Inflammatory macrophage treated with lipopolysaccharide for 1 hour (primary cell): Measurements from ENCODE around the gene DBN1.

Source experiments
- DNase-seq, 2 donors: peaks; one replicate each; pipeline ENCODE4 v3.0.0-alpha.2; 2020 to 2022

The DBN1 gene

DNA sequence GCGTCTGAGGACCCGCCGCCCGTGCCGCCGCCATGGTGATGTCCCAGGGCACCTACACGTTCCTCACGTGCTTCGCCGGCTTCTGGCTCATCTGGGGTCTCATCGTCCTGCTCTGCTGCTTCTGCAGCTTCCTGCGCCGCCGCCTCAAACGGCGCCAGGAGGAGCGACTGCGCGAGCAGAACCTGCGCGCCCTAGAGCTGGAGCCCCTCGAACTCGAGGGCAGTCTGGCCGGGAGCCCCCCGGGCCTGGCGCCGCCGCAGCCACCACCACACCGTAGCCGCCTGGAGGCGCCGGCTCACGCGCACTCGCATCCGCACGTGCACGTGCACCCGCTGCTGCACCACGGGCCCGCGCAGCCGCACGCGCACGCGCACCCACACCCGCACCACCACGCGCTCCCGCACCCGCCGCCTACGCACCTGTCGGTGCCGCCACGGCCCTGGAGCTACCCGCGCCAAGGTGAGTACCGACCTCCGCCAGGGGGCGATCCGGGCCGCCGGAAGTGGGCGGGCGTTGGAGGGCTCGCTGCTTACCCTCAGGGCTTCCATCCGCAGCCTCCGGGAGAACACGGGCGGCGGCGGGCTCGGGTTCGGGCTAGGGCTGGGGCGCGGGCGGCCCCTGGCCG, 18.3 kb downstream of the DBN1 start:
- no peak for DNase-seq

DNA sequence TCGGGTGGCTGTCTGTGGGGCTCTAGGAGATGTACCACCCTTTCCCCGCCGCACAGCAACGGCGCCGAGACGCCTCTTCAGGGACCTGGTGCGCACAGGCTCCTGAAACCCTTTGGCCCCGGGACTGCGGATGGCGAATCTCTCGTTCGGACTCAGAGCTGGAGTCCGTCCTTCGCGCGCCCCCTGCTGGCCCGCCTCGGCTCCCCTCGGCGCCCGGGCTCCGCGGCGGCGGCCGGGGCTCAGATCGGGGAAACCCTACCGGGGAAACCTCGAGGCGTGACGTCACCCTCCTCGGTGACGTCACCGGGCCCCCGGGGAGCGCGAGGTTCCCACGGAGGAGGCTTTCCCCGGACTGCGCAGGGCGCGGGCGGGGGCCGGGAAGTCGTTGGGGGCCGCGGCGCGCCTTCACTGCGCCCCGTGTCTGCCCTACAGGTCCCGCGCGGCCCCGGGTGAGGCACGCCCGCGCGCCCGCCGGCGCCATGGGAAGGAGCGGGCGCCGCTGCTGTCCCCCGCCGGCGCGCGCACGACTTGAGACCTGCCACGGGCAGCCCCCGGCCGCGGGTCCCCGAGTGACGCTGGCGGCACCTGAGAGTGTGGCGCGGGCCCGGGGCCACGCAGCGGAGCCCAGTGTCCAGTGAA, 18.9 kb downstream of the DBN1 start:
- DNase-seq: peak; percentile 83 to 98

DNA sequence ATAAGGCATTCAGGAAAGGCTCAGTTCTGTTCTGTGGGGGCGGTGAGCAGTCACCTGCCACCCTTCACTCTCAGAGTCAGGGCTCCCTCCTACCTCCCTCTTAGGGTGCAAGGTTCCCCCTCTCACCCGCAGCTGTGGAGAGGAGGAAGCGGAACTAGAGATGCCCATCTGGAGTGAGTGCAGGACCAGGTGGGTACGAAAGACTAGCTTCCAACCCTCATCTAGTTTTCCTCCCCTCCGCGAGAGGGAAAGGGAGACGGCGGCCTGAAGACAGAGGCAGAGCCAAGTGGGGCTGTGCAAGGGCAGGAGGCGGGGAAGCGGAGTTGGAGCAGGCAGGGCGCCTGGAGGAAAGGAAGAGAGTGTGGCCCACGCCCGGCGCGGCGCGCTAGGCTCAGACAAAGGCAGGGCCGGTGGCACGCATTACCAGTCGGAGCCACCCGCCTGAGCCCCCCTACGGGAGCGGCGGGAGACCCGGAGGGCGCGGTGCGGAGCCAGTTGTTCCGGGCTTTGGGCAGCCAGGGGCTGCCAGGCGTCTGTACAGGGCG, 19.5 kb downstream of the DBN1 start:
- no peak for DNase-seq

DNA sequence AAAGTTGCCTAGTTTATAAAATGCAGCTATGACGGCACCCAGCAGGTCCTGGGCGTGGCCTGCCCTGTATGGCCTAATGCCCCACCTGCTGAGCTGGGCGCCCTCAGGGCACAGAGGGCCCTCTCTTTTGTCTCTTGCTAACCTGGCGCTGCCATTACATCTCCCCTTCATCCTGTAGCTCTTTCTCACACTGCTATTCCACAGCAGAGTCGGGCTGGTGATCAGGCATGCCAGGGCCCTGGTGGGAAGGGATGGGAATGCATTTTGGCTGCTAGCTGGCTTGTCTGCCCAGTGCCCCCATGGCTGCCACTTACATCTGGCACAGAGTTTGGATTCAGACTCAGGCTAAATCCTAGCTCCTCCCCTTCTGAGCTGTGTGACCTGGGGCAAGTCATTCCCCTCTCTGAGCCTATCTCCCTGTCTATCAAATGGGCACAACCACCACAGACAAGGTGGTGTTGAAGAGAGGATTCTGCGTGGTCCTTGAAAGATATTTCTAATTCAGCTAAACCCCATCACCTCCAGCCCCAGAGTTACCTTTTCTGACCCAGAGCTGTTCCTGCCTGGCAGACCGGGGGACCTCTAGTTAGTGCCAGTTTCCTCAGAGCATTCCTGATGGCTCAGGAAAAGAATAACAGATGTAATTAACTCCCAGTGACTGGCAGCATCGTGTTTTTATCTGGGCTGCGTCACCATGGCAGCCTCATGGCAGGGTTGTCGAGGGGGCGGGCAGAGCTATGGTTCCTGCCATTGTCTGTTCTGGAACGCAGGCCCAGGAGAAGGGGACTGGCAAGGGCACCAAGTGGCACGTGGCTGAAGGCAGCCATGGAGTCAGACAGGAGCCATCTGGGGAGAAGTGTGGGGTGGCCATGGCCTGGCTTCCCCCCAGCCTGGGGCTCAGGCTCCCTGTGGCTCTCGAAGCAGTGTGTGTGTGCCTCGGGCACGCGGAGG, 20.5 kb downstream of the DBN1 start:
- DNase-seq: no peak

DNA sequence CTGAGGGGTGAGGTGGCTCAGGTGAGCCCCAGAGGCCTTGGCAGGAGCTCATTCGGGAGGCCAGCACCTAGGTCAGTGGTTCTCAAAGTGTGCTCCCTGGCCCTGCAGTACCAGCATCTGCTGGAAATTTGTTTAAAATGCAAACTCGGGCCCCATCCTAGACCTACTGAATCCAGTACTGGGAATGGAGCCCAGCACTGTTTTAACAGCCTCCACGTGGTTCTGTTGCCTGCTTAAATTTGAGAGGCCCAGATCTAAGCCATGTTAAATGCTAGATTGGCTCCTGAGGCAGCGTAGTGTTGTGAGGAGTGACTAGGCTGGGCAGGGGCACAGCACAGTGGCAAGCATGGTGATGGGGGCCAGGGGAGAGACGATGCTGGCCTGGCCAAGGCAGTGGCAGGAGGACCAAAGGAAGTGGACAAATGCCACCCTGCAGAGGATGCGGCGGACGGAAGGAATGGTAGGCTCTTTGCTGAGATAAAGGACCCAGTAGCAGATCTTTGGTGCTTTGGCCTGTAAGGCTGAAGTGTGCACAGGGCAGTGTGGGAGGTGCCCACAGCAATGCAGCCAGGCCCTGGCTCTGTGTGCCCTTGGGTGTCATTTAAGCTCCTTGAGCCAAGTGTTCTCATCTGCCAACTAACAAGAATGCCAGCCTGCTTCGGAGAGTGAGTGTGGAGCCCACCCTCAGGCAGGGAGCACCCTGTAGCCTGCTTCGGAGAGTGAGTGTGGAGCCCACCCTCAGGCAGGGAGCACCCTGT, 22.6 kb downstream of the DBN1 start:
- DNase-seq: no peak

DNA sequence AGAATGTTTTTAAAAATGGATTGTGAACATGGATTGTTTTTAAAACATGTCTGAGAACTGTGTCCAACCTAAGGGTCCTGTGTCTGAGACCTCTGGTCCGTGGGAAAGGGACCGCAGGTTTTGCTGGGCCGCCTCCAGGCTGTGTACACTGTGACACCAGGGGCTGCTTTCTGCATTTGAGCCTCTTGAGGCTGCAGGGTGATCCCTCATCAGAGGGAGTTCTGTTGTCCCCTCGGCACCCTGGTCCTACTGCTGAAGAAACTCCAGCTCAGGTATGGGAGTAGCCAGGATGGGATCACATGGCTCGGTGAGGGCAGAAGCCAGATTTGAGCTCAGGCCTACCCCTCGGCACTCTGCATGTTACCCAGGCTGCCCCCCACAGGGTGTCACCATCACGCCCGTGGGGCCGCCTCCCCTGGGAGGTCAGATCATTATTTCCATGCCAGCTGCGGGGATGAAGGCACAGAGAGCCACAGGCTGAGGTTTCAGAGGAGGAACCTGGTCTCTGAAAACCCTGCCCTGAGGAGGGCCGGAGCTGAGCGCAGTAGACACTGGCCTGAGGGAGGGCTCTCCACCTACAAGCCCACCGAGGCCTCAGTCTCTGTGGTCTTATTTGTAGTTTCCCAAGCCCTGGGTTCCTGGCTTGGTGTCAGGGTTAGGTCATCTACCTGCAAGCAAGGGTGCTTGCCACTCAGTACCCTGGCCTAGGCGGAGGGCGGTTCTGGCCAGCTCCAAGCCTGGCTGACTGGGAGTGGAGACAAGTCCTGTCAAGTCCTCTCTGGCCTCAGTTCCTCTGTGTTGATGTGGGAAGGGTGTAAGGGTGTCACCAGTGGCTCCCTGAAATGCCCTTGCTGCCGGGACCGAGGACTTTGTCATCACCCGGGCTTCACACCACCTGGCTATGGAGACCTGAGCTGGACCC, 24.0 kb downstream of the DBN1 start:
- no peak for DNase-seq

DNA sequence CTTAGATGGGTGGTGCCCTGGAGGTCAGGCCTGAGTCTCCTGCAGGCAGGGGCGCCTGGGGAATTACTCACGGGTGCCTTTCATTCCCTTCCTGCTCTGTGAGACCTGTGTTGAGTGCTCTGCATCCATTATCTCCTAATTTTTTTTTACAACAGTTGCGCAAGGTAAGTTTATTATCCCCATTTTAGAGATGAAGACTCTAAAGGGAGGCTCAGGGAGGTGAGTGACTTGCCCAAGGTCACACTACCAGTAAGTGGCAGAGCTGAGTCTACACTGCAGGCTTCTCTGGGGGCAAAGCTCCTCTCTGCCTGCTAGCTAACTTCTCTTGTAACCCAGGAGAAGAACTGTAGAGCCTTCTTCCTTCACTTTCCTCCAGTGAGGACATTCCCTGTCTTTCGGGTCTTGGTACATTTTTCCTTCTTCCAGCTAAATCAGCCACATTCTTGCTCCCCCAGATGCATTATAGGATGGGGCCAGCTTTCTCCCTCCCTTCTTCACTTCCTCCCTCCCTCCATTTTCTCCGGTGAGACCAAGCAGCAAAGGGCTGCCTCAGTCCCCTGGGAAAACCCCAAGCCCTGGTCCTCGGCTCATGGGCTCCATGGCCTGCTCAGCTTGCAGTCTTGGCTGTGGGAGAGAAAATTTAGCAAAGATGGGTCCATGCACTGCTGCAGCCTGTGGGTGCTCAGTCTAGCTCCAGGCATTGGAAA, 25.0 kb downstream of the DBN1 start:
- DNase-seq: no peak

DNA sequence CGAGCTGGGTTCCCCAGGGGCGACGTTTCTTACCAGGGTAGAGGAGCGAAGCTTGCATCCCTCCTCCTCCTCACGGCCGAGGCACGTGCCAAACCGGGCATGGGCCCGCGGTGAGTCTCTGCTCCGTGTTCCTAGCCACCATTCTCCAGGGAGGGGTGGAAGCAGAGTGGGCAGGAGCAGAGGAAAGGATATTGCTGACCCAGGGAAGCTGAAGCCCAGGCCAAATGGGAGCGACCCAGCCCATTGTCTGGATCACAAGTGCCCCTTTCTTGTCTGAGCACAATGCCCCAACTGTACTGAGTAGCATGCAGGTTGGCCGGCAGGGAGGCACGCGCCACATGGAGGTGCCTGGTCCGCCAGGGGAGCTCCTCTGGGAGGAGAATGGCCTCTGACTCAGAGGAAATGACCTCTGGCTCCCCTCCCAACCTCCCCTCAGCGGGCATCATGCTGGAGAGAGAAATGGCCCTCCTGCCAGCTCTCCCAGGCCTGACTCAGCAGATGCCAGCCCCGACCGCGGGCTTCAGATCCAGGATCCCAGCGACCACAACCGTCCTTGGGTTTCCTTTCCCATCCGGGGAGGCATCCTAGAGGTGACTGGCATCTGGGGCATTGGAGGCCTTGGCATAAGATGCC, 25.7 kb downstream of the DBN1 start:
- DNase-seq: no peak

DNA sequence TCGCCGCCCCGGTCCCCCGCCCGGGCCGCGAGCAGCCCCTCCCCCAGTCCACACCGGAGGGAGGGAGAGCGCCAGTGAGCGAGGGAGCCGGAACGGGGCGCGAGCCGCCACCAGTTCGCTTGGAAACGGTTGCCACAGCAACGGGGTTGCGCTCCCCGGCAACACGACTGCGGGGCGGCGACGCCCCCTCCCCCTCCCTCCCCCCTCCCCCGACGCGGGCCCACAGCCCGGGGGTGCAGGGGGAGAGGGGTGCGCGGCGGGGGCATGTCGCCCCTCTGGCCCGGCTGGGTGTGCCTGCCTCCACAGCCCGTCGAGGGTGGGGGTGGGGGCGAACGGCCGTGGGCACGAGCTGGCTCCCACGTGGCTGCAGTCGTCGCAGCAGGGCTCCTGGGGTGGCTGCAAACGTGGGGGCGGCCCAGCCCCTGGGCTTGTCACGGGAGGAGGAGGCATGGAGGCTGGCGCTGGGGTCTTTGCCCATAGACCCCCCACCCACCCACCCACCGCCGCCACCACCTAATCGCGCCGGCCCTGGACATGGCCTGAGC, 26.3 kb downstream of the DBN1 start:
- DNase-seq: no peak

DNA sequence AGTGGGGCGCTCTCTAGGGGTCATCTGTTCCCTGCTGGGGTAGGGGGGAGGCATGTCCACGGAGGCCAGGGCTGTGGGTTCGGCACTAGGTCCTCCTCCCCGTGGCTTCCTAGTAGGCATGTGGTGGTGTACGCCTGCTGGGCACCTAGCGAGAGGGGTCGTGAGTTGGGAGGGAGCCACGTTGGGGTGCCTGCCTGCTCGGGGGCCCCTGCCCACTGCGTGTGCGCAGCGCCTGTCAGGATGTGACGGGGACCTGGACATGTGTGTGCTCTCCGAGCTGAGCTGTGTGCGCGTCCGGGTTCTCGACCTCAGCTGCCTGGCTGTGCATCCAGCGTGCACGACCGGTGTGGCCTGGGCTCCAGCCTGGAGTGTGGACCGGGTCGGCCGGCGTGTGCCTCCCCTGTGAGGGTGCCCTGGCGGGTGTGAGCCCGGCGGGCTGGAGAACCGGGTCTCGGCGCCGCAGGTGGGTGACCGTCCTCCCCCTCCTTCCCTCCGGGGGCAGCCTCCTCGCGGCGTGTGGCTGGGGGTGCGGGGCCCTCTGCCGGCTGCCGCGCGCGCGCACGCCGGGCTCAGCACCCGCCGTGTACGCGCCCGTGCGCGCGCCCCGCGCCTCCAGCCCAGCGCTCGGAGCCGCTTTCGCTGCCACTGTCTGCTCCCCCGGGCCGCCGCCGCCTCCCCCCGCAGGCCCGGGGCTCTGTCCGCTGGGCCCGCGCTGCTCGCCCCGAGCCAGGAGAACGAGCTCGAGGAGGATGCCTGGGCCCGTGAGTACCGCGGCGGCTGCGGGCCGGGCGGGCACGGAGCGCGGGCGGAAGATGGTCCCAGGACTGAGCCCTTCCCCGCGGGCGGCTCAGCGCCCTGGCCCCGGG, 27.0 kb downstream of the DBN1 start, which contains the start of gene PRR7:
Gene PRR7 (plus strand): TSS at position 615 of the 866 bp plus-strand sequence. CDS start 8,254 bp downstream, outside the sequence.
- DNase-seq: no peak

DNA sequence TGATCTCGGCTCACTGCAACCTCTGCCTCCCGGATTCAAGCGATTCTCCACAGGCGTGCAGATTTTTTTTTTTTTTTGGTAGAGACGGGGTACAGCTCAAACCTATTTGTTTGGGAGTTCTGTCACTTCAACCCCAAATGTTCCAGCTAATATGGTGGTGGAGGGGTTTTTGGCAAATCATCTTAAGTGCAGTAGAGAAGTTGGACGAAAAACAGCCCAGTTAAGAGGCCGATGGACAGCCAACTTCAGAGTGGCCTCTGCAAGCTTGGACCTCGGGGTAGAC, 27.6 kb downstream of the DBN1 start:
- DNase-seq: no peak

DNA sequence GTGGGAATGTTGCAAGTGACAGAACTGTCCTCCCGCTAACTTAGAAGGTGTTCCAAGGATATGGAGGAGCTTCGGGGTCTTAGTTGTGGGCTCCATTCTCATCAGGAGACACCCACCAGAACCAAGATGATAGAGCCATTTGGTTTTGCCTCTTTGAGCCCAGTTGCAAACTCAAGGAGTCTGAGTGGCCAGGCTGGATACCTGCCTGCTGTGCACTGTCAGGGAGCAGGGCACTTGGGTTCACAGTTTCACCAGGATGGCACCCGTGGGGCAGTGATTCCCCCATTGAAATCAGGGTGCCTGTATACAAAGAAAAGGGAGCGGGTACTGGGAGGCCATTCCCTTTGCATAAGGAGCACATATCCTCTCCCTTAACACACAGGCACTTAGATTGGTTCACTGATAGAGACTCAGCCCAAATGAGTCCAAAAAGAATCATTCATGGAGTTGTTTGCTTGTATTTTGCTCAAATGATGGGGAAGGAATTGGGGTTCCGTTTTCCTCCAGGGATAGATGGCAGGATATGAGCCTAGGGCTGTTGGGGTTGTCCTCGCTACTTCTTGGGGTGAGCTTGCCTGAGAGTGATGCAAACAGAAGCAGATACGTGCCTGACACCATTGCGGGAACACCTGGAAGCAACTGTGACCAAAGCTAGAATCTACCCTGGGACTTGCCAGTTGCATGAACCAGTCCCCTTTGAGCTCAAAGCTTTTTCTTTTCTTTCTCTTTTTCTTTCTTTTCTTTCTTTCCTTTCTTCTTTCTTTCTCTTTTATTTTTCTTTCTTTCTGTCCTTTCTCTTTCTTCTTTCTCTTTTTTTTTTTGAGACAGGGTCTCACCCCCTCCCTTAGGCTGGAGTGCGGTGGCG, 28.1 kb downstream of the DBN1 start:
- DNase-seq: no peak

DNA sequence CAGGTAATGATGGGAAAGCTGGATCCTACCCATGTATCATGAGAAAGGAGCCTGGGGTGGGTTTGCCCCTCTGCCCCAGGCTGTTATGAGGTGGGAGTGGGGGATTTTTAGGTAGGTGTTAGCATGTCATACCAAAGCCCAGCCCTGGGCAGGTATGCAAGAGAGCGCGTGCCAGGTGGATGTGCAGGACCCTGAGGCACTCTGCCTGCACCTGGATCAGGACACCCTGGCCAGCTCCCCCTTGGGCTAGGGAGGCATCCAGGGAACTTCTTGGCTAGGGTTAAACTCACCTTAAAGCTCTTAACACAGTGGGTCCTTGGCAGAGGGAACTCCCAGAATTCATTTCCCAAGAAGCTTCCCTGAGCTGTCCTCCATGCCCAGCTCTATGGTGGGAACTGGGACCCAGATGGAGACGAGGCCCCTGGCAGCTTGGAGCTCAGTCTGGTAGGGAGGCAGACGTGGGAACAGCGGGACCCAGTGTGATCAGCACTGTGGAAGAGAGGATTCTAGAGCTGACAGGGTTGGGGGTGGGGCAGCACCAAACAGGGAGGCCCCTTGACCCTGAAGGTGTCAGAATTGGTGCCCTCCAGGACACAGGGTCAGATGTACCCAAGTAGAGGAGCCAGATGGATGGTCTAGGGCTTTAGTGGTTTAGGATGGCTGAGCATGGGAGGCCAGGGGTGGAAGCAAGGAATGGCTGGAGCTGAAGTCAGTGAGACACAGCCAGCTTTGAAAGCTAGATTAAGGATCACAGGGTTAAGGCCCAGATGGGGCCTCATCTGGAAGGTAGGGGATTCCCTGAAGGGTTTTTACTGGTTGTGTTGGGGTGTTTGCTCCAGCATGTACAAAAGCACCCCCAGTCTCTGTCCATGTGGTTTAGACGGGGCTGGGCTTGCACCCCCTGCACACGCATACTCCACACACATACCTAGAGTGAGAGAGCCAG, 29.1 kb downstream of the DBN1 start:
- no peak for DNase-seq

DNA sequence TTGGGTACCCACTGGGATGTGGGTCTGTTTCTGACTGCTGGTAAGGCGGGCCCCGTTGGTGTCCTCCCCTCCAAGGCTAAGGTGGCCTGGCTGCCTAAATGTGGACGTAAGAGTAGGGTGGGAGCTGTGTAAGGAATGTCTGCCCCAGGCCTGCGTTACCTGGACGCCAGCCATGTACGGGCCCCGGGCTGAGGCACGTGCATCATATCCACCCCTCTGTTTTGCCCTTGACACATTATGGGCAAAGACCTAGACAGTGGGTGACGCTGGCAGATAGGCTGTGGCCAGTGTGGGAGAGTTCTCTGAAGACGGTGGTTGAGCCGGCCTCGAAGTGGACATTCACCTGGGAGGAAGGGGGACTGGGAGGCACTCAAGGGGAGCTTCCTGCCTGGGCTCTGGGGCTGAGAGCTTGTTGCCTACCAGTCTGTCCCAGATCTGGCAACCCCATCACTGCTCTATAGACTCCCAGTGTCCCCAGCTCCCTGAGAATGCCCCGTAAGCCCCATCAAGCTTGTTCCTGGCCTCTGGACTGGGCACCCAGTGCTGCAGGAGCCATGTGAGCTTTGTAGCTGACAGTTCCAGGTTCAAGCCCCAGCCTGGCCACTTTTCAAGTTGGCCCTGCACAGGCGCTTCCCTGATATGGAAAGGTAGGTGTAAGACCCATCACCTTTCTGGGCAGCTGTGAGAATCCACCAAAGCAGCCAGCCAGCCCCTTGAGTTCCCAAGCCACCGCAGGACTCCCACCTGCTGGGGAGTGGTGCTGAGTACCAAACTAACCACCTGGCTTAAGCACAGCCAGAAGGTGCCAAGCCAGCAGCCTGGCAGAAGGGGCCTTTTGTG, 30.1 kb downstream of the DBN1 start:
- no peak for DNase-seq

DNA sequence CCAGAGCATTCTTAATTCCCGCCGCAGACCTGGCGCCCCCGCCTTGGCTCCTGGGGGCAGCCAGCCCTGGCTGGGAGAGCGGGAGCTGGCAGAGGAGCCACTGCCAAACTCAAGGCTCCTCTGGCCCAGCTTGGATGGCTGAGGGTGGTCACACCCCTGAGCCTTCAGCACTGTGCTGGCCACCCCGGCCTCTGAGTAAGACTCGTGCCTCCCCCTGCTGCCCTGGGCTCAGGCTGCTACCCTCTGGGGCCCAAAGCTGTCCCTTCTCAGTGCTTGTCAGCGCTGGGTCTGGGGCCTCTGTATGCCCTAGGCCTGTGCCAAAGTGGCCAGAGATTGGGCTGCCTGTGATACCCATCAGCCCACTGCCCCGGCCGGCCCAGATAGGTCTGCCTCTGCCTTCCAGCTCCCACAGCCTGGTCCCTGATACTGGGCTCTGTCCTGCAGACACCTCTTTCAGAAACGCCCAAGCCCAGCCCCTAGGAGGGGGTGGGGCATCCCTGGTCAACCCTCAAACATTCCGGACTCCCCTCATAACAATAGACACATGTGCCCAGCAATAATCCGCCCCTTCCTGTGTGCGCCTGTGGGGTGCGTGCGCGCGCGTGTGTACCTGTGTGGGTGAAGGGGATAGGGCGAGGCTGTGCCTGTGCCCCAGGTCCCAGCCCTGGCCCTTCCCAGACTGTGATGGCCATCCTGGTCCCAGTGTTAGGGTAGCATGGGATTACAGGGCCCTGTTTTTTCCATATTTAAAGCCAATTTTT, 31.2 kb downstream of the DBN1 start:
- DNase-seq: no peak
